CMK (cell line): ENCODE results near the gene ADGRD1.

ENCODE experiments used
- DNase-seq: peaks from one replicate; pipeline ENCODE4 v3.0.0-alpha.2; 2010; ENCODE audit warnings: low read depth

The ADGRD1 gene

DNA sequence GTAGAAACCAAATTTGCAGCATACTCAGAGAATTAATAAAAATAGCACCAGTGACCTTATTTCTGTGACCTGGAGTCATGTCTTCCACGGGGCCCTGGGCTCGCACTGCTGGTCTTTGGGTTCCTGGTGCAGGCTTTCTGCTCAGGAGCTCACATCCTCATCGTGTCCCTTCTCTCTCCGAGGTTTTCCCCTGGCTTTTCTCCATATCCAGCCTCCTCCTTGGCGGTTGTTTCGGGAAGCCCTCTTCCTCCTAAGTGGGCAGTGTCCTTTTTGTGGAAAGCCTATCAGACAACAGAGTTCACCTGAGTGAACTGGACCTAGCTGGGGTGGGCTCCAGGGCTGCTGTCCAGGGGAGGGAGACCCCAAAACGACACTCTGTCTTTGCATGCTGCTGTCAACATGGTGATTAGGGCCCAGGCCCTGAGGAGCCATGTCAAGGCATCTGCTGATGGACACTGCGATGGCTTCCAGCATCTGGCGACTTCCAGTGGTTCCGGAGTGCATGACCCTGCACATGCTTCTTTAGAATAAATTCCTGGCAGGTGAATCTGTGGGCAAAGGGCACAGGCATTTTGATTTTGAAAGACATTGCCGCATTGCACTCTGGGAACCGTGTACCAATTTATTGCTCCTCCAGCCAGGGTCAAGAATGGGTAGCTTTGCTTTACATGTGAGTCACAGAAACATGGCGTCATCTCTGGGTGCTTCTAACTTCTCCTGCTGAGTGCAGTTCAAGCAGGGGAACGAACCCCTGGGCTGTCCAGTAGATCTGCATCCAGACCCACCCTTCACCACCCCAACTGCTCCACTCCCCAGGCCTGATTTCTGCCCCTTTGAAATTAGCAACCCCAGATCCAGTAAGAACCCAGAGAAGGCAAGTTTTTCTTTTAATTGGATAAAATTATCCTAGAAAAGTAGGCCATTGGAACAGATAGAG lies 136.8 kb downstream of the ADGRD1 start:
- no peak for DNase-seq

DNA sequence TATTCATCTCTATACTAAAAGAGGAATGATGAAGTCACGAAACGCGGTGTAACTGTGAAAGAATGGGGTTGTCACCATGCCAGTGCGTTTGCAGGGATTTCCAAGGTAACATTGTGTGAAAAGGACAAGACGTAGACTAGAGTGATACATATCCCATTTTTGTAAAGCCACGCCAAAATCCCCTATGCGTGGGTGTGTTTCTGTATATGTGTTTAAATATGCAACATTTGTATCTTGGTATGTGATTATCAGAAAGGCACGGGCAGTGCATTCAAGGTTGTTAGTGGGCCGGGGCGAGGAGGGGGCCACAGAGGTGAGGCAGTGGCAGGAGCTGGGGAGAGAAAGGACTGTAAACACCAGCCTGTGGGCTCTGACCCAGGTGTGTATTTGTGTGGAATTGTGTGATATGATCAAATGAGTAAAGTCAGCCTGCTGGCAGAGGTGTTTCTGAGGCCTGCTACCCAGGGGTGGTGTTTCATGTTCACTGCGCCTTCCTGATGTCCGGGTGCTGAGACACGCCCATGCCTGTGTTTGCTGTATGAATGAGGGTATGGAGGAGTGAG lies 137.8 kb downstream of the ADGRD1 start:
- no peak for DNase-seq

DNA sequence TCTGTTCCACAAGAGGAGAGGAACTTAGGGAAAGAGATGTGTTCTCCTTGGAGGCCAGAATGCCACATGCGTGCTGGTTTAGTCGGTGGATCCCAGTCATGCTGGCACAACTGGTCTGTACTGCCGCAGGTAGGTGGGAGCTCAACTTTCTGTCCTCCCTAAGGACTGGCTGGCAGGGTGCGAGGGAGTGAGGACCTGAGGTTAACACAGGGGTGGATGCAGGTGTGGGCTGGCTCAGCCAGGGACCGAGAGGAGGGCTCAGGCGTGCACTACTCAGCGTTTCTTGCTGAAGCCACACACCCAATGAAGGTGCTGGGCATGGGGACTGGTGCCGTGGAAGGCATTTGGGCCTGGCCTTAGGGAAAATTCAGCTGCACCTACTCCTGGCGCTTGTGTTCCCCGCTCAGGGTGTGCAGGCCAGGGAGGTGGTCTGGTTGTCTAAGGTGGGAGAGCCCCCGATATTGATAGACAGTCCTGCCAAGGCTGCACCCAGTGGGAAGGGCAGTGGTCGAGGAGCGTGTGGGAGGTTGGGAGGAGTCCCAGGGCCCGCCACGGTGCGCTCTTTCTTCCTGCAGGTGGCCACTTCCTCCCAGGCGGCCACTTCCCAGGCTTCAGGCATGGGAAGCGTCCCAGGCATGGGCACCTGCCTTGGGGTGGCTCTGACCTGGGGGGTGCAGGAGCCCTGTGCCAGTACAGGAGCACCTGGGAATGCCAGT lies 138.4 kb downstream of the ADGRD1 start:
- DNase-seq, result no peak

DNA sequence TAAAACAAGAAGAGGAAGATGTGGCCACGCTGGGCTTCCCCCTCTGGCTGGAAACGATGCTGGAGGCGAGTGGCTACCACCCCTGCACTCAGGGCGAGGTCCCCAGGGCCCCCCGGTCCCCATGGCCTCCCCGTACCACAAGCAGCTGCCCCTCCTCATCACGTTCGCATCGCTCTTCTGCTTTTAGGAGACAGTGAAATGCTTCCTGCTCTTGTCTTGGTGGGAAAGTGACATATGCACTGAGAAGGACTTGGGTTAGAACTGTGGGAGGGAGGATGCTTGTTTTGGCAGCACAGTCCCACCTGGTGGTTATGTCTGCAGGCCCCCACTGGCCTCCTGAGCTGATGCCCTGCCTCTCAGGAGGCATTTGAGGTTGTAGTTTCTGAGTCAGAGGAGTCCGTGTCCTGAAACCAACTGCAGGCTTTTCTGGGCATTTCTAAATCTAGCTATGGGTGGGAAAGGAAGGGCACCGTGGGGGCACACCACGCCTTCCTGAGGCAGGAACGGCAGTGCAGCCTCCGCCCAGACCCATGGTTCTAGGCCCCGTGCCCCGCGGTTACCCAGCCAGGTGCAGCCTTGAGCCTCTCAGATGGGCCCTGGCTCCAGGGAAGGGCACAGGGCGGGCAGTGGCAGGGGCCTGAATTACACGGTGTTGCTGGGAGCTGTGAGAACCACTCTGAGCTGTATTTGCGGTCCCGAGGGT lies 139.3 kb downstream of the ADGRD1 start:
- DNase-seq, result no peak

DNA sequence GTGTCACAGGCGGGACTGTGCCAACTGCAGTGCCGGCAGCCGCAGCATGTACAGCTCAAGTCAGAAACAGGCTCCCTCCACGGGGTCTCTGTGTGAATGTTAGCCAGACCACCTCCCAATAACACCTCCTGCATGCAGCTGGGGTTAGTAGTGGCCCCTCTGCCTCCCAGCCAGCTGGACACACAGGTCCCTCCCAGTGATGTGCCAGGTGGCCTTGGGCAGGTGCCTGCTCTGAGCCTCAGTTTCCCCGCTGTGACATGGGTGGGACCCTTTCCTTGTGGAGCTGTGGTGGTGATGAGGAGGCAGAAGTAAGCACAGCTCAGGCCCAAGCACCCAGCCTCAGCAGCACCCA lies 139.9 kb downstream of the ADGRD1 start:
- DNase-seq, result no peak

DNA sequence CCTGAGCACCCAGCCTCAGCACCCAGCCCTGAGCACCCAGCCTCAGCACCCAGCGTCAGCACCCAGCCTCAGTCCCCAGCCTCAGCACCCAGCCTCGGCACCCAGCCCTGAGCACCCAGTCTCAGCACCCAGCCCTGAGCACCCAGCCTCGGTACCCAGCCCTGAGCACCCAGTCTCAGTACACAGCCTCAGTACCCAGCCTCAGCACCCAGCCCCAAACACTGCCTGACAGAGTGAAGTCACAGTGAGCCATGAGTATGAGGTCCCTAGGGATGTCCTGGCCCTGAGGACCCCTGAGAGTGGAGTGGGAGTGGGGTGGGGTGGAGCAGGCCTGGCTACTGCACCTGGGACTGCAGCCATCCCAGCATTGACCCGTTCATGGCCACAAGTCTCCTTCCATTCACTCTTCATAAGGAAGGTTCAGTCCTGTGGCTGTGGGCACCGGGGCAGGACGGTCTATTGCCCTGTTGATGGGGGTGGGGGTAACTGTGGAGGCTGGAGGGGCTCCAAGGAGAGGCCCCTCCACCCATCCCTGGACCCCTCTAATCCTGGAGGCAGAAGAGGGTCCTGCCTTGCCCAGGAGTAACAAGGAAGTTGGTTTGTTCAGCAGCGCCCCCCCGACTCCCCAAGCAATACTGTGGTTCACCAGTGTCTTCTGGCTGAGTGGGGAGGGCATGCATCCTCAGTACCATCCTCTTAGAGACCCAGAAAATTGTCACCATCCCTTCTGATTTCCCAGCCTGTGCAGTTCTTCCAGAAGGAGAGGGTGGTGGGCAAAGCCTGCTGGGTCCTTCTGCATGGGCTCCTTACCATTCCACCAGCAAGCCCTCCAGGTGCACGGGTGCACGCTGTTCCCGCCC lies 140.5 kb downstream of the ADGRD1 start:
- DNase-seq, result no peak

DNA sequence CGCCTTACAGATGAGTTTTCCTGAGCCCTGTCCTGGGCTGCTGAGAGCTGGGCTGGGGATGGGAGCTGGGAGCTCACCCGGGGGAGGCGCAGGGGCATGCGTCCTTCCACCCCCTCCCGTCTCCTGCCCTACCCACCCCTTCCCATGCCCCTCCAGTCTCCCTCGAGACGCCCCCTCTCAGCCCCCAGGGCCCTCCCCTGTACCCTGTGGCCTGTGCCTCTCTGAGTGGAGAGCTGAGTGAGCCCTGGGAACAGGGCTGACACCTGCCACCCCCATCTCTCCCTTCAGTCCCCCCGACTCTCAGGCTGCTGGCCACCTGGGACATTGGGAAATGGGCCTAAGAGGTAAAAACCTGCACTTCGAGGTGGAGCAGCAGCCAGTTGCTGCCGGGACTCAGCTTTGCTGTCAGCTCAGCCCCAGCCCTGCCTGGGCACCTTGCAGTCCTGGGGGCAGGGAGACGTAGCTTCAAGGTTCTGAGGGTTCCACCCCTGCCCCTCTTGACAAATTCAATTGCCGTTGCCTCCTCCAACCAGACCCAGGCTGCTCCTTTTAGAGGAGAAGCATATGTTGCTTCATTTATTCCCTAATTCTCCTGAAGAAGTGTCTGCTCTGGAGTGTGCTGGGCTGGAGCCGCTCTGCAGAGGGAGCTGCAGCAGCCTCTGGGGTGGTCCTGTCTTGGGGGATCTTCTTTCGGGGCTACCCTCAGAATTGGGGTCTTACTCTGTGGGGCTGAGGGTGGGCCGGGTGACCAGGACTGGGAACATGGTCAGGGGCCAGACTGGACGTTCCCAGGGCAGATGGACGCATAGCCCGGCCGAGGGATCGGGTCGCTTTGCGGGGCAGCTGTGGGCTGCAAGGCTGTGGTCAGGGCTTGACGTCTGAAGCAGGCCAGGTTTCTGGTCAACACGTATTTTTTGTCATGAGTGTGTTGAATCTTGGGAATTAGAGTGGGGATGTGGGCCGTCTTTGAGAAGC lies 141.4 kb downstream of the ADGRD1 start:
- no peak for DNase-seq

DNA sequence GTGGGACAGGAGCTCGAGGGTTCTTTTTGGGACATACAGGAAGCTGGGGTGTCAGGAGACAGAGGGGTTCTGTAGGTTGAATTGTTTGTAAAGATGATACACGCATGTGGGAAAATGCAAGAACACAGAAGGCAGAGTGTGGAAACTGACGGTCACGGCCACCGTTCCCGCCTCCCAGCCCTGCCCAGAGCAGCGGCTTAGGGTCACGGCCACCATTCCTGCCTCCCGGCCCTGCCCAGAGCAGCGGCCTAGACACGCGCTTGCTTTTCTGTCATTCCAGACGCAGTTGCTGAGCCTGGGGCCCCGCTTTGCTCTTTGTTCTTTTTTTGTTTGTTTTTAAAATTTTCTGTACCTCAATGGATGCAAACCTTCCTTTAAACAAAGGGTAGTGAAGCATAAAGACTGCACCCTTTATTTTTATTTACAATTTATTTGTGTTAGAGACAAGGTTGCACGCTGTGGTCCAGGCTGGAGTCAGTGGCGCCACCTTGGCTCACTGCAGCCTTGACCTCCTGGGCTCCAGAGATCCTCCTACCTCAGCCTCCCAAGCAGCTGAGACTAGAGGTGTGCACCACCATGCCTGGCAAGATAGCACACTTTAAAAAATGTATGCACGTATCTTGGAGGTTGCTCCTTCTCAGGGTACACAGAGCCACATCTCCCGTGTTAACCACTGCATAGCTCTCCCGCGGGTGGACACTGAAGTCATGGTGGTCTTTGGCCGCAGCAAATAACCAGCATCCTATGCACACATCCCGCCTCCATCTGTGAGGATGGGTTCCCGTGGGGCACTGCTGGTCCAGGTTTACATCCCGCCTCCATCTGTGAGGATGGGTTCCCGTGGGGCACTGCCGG lies 142.3 kb downstream of the ADGRD1 start:
- DNase-seq, result no peak

DNA sequence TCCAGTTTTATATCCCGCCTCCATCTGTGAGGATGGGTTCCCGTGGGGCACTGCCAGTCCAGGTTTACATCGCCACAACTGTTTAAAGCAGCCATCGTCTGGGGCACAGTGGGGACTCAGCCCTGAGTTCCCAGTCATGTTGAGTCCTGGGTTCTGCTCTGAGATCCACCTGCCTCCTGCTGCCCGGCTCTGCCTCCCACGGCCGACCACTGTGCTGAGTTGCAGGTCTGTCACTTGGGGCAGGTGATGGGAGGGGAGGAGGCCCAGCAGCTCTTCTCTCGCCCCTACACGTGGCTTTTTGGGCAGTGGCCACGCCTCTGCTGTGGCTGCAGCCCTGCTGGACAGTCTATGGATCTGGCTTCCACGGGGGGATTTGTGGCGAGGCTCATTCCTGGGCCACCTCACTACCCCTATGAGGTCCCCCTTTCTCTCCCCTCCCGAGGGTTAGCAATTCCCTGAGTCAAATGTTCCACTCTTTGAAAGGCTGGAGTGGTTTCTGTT lies 143.0 kb downstream of the ADGRD1 start:
- DNase-seq, result no peak

DNA sequence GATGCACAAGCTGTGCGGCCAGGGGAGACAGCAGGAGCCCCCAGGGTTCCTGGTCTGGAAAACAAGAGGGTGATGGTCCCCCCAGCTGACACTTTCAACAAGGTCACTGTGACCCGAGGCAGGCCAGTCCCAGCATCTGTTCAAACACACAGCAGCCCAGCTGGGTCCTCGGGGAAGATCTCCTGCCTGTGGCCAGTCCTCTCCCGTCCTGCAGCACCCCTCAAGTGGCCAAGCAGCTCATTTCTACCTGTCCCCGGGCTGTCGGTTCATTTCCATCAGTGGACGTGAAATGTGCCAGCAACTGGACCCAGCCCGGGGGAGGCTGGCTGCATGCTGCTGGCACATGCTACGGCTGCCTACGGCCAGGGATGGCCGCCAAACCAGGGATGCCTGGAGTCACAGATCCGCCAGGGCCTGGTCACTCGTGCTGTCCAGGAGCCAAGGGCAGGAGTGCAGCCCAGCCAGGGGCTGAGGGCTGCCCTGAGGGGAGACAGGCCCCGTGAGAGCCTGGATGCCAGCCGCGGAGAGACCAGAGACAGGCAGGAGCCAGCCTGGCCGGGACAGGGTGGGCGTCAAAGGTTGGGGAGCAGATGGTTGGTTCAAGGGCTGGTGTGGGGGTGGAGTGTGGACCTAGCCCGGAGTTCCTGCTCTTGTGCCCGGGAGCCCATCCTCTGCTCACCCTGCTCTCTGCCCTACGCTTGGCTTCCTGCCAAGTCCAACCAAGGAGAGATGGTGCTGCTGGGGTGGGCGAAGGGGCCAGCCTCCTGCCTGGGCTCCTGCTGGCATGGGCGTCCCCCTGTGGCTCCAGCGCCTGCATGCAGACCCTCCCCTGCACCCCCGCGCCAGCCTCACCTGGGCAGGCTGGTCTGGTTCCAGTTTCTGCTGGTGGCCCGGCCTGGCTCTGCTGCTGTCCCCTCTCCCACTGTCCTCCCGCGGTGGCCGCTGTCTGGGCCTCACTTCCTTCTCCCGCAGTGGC lies 143.8 kb downstream of the ADGRD1 start:
- DNase-seq, result no peak

DNA sequence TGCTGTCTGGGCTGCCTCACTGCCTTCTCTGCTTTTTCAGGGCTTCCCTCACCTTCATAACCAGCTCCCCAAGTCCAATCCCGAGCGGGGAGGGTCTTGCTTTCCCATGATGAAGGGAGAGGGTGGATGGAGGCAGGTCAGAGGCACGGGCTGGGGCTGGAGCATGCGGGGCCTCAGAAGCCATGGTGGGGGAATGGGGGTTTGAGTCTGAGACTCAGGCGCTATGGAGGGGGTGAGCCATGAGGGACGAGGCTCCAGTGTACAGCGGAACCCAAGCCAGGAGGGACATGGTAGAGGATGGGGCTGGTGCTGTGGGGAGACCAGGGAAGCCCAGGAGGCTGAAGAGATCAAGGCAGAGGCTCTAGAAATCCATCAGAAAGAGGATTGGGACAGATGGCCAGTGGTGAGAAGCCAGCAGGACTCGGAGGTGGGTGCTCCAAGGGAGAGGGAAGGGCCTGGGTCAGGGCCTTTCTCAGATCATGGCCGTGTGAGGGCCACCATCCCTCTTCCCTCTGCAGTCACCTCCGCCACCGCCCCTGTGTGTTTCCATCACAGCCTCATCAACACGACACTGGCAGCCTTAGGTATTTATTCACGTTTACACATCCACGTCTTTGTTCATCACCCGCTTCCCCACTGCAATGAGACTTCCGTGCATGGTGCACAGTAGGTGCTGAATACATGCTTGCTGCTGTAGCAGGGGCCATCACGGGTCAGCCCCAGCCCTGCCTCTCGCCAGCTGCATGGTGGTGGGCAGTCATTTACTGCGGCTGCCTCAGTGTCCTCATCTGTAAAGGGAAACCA lies 144.7 kb downstream of the ADGRD1 start:
- no peak for DNase-seq

DNA sequence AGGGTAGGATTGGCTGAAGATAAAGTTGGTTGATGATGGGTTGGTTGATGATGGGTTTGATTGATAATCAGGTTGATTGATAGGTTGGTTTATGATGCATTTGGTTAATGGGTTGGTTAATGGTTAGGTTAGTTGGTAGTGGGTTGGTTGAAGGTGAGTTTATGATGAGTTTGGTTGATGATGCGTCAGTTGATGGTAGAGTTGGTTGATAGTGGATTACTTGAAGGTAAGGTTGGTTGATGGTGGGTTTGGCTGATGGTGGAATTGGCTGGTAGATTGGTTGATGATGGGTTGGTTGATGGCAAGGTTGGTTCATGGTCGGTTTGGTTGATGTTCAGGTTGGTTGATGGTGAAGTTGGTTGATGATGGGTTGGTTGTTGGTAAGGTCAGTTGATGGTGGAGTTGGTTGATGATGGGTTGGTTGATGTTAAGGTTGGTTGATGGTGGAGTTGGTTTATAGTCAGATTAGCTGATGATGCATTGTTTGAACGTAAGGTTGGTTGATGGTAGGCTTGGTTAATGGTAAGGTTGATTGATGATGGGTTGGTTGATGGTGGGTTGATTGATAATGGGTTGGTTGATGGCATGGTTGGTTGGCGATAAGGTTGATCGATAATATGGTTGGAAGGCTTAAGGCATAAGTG lies 146.4 kb downstream of the ADGRD1 start:
- DNase-seq, result no peak

DNA sequence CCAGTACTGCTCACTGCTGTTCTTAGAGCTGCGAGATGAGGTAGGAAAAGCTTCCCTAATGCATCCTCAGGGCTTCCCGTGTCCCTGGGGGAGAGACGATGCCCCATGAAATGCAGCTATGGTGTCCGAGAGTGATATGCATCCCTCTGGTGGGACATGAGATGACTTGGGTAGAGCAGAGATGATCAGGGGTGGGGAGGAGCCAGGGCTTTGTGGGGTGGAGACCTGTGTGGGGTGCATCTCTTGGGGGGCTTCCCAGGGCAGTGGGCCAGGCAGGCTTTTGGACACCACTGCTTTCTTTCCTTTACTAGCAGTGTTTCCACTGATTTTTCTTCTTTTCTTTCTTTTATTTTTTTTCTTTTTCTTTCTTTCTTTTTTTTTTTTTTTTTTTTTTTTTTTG lies 147.3 kb downstream of the ADGRD1 start:
- DNase-seq, result no peak

DNA sequence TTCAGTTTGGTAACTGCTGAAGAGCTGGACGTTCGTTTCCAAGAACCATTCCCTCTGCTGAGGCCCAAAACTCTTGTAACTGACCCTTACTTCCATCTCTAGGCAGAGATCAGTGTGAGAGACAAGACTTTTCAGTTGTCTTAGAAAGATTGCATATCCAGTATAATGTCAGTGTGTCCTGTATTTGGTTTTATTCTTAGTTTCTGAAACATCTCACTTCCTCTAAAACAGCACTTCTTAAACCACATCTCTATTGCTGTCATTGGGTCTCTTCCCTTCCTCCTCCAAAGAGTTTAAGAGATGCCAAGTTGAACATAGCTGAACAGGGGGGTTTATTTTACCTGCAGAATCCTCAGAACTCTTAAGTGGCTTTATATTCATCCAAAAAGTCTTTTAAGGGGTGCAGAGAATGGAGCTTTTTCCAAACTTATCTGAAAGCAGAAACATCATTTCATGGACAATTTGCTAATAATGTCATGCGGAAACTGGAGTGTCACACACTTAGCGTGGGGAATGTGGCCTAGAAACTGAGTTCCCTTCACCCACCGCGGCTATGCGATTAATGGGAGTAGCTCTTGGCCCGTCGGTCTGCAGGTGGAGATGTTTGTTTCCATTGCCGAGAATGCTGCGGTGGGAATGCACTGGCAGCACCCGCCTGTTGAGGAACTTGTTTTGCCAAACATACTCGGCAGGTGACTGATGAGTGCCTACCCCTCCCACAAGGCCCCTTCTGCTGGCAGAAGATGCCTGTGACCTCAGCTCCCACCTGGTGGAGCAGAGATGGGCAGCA lies 148.2 kb downstream of the ADGRD1 start:
- no peak for DNase-seq

DNA sequence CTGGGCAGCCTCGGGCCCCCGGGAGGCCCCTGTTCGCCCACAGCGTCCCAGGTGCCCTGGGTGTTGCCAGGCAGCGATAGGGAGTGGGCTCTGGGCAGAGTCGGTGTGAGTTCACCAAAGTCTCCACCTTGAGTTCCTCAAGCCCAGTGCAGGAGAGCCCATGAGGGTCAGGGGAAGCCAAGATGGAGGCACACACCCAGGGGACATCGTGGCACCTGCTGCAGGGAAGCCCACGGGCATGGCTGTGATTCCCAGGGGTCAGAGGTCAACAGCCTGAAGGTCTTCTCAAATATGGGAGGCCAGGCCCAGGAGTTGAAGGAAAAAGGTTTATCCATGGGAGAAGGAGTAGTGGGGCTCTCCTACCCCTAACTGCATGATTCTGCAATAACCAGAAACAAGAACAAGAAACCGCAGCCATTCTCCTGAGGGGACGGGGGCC lies 148.8 kb downstream of the ADGRD1 start:
- DNase-seq, result no peak
